Activated CD4-positive, alpha-beta T cell treated with anti-CD3 and anti-CD28 coated beads for 1 hour (primary cell): Measurements from ENCODE around the gene SLC35A5.

Experiments
- DNase-seq: peaks from one replicate; pipeline ENCODE4 v3.0.0-alpha.2; 2020

SLC35A5 gene

DNA sequence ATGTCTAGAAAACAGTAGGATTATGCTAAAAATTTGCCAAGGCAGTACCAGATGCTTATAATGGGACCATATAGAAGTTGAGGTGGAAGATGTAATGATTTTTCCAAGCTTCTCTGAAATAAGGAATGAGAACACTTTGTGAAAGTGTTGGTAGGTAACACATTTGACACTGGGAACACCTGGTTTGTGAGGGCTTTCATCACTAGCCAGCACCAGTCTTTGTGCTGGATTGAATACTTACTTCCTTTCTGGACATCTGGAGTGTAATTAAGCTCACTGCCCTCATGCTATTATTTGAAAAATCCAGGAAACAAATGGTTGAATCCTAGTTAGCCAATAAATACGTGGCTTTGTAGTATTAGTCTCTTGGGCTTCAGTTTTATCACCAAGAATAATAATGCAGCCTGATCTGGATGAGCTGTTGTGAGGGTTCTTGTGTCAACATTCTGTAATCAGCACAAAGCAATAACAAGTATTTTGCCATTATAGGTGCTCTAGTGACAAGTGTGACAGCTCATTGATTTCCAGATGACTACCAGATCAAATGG is 66.1 kb downstream of the SLC35A5 start:
- DNase-seq = no peak

DNA sequence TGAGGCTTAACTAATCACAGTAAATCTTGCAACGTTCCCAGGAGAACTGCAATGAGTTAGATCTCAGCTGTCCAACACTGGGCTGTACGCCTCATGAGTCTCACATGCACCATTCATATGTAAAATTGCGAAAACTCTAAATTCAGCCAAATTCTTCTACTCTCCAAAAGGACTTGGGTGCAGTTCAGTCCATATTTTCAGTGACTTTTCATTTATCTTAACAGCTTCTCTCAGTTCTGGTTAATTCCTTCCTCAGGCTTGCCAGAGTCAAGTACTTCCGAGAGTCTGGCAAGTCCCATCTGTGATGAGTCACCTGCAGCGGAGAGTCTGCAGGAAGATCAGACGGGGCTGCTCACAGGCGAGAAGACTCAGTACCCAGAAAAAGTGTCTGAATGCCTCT is 67.6 kb downstream of the SLC35A5 start:
- DNase-seq = no peak

- DNase-seq = no peak
These were observed 69.4 kb downstream of the SLC35A5 start for GRCh38 chr3:112631257-112631656.

GRCh38 chr3:112632596-112632995 is 70.8 kb downstream of the SLC35A5 start:
- no peak for DNase-seq

- DNase-seq = no peak
These were observed 71.3 kb downstream of the SLC35A5 start for GRCh38 chr3:112633191-112633590.

GRCh38 chr3:112633757-112634156 is 71.9 kb downstream of the SLC35A5 start:
- no peak for DNase-seq

DNA sequence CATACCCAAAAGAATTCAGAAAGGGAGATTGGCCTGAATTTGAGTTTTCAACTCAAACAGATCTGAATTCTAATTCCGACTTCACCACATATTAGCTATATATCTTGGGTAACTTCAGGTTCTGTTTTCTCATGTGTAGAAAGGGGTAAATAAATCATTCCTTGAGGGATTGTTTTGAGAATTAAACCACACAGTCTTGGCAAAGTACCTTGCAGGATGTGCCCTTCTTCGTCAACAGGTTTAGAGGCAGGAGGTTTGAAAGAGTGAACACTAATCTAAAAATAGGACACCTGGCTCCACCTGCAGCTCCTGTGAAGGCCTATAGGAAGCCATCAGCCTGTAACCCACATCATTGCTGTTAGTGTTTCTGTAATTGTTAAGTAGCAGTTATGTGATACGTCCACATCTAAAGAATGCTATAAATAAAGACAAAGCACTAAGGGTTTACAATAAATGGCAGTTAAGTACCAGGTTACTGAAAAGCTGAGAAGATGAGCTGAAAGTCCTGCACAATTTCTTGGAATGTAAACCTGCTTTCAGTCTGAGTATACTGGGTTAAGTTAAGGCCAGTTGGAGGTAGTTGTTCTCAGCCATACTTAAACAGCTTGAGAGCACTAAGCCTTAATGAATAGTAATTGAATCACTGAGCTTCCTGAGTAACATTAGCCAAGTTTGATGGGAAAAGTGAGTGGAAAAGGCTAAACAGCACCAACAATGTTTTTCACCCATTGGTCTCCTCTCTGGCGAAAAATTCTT is 73.1 kb downstream of the SLC35A5 start:
- DNase-seq = no peak
